SK-N-SH (cell line): ENCODE measurements around the gene RBP5. TPM values are rescaled to one million over a fixed set of nuclear protein-coding genes. Genes with fewer than 3 reads are reported as not detected.

Source experiments
- CTCF ChIA-PET: fragments of 300-600, 350-600 bp; formaldehyde crosslinking; extraction: SDS; loops from one replicate; lab custom pipeline; 2021; lab: Yijun Ruan, JAX
- POLR2A ChIA-PET: fragments of 350-600 bp; sonication (Branson Sonifier 250); formaldehyde crosslinking; extraction: SDS; loops from one replicate; lab custom pipeline; 2020; ENCODE audit warnings: antibody characterized with exemption, inconsistent platforms; lab: Yijun Ruan, JAX
- DNase-seq: peaks from one replicate; pipeline ENCODE4 v3.0.0; 2012
- H2AFZ ChIP-seq: fragments of 200-600 bp; sonication (generic); 2 replicates; pipeline ENCODE4 v1.8.1; 2016; ENCODE audit warnings: antibody characterized with exemption, mild to moderate bottlenecking, low read depth
- H3F3A ChIP-seq: fragments of 200-600 bp; sonication (generic); replicated peaks from 2 replicates; pipeline ENCODE3; 2016; ENCODE audit warnings: antibody characterized with exemption, mild to moderate bottlenecking; ENCODE audit not compliant: insufficient read depth
- H3K27ac ChIP-seq, 2 experiments: fragments of 200-500 bp in 1 of 2; fragments of 200-600 bp in 1 of 2; sonication (Bioruptor generic) in 1 of 2; sonication (generic), shearing (Covaris generic) in 1 of 2; 2 replicates each; pipeline versions ENCODE4 v1.5.1 to v1.6.1; 2014 to 2016; ENCODE audit warnings: low read depth in 2 of 2, inconsistent platforms in 1 of 2, low read length in 1 of 2, mild to moderate bottlenecking in 1 of 2, mixed read lengths in 1 of 2
- H3K27me3 ChIP-seq: fragments of 200-600 bp; sonication (generic), shearing (Covaris generic); 2 replicates; pipeline ENCODE4 v1.6.1; 2016; ENCODE audit warnings: mixed run types; ENCODE audit not compliant: insufficient read depth
- H3K36me3 ChIP-seq, 2 experiments: fragments of 200-500 bp in 1 of 2; fragments of 200-600 bp in 1 of 2; sonication (Bioruptor generic) in 1 of 2; sonication (generic) in 1 of 2; replicated peaks in 1 of 2; 2 replicates each; pipeline versions ENCODE3 to v1.5.1; 2014 to 2016; ENCODE audit warnings: low read length in 1 of 2, mild to moderate bottlenecking in 1 of 2; ENCODE audit not compliant: insufficient read depth in 2 of 2, control insufficient read depth in 1 of 2
- H3K4me1 ChIP-seq, 2 experiments: fragments of 200-500 bp in 1 of 2; fragments of 200-600 bp in 1 of 2; sonication (Bioruptor generic) in 1 of 2; sonication (generic), shearing (Covaris generic) in 1 of 2; 2 replicates each; pipeline versions ENCODE4 v1.5.1 to v1.6.1; 2014 to 2016; ENCODE audit warnings: low read depth in 1 of 2, low read length in 1 of 2, mixed run types in 1 of 2; ENCODE audit not compliant: insufficient read depth in 2 of 2, control insufficient read depth in 1 of 2
- H3K4me2 ChIP-seq: fragments of 200-600 bp; sonication (generic), shearing (Covaris generic); 2 replicates; pipeline ENCODE4 v1.6.1; 2017; ENCODE audit warnings: mixed run types
- H3K4me3 ChIP-seq, 2 experiments: fragments of 200-500 bp in 1 of 2; fragments of 200-600 bp in 1 of 2; sonication (Bioruptor generic) in 1 of 2; sonication (generic), shearing (Covaris generic) in 1 of 2; 2 replicates each; pipeline versions ENCODE4 v1.5.1 to v1.8.1; 2014 to 2016; ENCODE audit warnings: low read depth in 2 of 2, inconsistent platforms in 1 of 2, low read length in 1 of 2, mild to moderate bottlenecking in 1 of 2, mixed read lengths in 1 of 2, moderate library complexity in 1 of 2
- H3K79me2 ChIP-seq: fragments of 200-600 bp; sonication (generic); 2 replicates; pipeline ENCODE4 v1.8.1; 2017; ENCODE audit warnings: mild to moderate bottlenecking; ENCODE audit not compliant: insufficient read depth
- H3K9ac ChIP-seq: fragments of 200-600 bp; sonication (generic); 2 replicates; pipeline ENCODE4 v1.6.1; 2017; ENCODE audit warnings: mixed run types
- H3K9me2 ChIP-seq: fragments of 200-600 bp; sonication (generic); 2 replicates; pipeline ENCODE4 v1.6.1; 2017; ENCODE audit warnings: mixed run types
- H3K9me3 ChIP-seq: fragments of 200-600 bp; sonication (generic); 2 replicates; pipeline ENCODE4 v1.6.1; 2017; ENCODE audit warnings: mixed run types, mild to moderate bottlenecking, moderate library complexity
- H4K20me1 ChIP-seq: fragments of 200-600 bp; sonication (generic); 2 replicates; pipeline ENCODE4 v1.6.1; 2017; ENCODE audit warnings: mild to moderate bottlenecking, mixed run types; ENCODE audit not compliant: insufficient read depth
- CHD2 ChIP-seq: fragments of 150-350 bp; IDR thresholded peaks from 2 replicates; pipeline ENCODE4 v1.6.1; 2018; ENCODE audit warnings: low read length; ENCODE audit not compliant: partially characterized antibody
- EZH2phosphoT487 ChIP-seq: fragments of 200-600 bp; sonication (generic); IDR thresholded peaks from 2 replicates; pipeline ENCODE4 v1.6.1; 2017; ENCODE audit warnings: low read depth, mixed run types, mild to moderate bottlenecking, antibody characterized with exemption, moderate library complexity, borderline replicate concordance
- FOSL2 ChIP-seq: IDR thresholded peaks from 2 replicates; pipeline ENCODE4 v1.4.0; 2012; ENCODE audit warnings: low read depth, mild to moderate bottlenecking, moderate library complexity, borderline replicate concordance
- MAX ChIP-seq: IDR thresholded peaks from 2 replicates; pipeline ENCODE4 v1.4.0; 2012; ENCODE audit warnings: low read depth
- MXI1 ChIP-seq: IDR thresholded peaks from 2 replicates; pipeline ENCODE4 v1.6.1; 2012; ENCODE audit warnings: mild to moderate bottlenecking, low read depth, low read length, improper control_type of control experiment
- NRF1 ChIP-seq: IDR thresholded peaks from 2 replicates; pipeline ENCODE4 v1.6.1; 2012; ENCODE audit warnings: low read depth, mild to moderate bottlenecking, low read length
- RFX5 ChIP-seq: IDR thresholded peaks from 2 replicates; pipeline ENCODE4 v1.6.1; 2012; ENCODE audit warnings: mild to moderate bottlenecking, improper control_type of control experiment, low read length
- RXRA ChIP-seq: IDR thresholded peaks from 2 replicates; pipeline ENCODE4 v1.4.0; 2012; ENCODE audit warnings: low read depth, mild to moderate bottlenecking, borderline replicate concordance
- WGBS: methylation state at CpG from one replicate; pipeline ENCODE4 v1.1.6; 2017; ENCODE audit warnings: low lambda C conversion rate; 5-methylcytosine and 5-hydroxymethylcytosine counted together
- polyA plus RNA-seq, 3 experiments: library from polyadenylated mRNA; depleted of rRNA; stranded (reverse); fragments of >200 nt; gene quantifications; 2 replicates each; pipeline ENCODE4 v1.2.3, GENCODE V29; 2012
- TF ChIP-seq, protein P1 (sequence below): IDR thresholded peaks from 2 replicates; pipeline ENCODE4; 2012
- TF ChIP-seq, protein P2 (sequence below): fragments of 150-350 bp; IDR thresholded peaks from 2 replicates; pipeline ENCODE4 v1.6.1; 2017; ENCODE audit warnings: antibody characterized with exemption, low read length, low read depth, borderline replicate concordance
- TF ChIP-seq, protein P3 (sequence below): fragments of 150-350 bp; IDR thresholded peaks from 2 replicates; pipeline ENCODE4 v1.6.1; 2016; ENCODE audit warnings: mild to moderate bottlenecking, low read depth, low read length

The RBP5 gene
- polyA plus RNA-seq, 1 of the 3 experiments (the other 2 are of a cell fraction) = 0.12 TPM

DNA sequence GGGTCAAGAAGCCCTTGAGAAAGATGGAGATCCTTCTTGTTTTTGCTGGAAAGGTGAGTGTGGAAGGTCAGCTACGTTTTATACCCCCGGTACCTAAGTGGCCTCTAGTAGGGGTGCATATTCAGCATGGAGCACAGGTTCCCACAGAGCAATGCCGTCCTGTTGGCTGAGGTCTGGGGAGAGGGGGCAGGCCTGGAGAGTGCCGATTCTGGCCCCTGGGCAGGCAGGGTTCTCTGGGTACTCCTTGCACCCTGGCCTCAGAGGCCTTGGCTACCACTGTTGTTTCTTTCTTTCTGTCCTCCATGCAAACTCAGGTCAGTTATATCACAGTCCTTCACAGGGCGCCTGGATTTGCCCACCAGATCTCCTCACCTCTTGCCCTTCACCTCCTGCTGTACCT is 8.5 kb downstream of the RBP5 start:
- POLR2A ChIA-PET = no interaction called here

DNA sequence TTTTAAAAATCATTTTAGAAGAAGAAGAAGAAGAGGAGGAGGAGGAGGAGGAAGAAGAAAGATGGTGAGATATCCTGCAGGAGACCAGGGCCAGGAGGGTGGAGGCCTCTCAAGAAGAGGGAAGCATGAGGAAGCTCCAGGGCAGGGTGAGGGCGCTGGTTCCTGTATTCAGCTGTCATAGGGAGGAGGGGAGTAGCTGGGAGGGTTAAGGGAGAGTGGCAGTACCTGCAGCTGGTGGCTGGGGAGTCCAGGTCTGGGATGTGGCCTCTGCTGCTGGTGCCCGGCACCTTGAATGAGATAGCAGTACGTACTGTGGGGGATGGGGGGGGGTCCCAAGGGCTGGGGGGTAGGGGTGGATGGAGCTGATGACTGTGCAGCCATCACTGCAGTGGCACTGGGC is 9.8 kb downstream of the RBP5 start:
- WGBS = 39% methylated on average over 1 of the region's 3 CpGs
- no peak overlapping the region for H3K4me3 ChIP-seq
- ChIA-PET CTCF (interaction anchor here (1.0 kb wide), 1 partner anchor 69 kb away, joined by 3 read pairs; no protein-coding TSS in a partner anchor), POLR2A (no interaction called here)
- no peaks in the 10 kb centered on the region for H4K20me1 ChIP-seq
- TF ChIP-seq NRF1 (no peak), RFX5 (no peak), FOSL2 (no peak), MAX (no peak), RXRA (no peak), CHD2 (no peak), EZH2phosphoT487 (no peak), MXI1 (no peak)
- TF ChIP-seq, protein P1, sequence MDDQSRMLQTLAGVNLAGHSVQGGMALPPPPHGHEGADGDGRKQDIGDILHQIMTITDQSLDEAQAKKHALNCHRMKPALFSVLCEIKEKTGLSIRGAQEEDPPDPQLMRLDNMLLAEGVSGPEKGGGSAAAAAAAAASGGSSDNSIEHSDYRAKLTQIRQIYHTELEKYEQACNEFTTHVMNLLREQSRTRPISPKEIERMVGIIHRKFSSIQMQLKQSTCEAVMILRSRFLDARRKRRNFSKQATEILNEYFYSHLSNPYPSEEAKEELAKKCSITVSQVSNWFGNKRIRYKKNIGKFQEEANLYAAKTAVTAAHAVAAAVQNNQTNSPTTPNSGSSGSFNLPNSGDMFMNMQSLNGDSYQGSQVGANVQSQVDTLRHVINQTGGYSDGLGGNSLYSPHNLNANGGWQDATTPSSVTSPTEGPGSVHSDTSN = no peak
- TF ChIP-seq, protein P2, sequence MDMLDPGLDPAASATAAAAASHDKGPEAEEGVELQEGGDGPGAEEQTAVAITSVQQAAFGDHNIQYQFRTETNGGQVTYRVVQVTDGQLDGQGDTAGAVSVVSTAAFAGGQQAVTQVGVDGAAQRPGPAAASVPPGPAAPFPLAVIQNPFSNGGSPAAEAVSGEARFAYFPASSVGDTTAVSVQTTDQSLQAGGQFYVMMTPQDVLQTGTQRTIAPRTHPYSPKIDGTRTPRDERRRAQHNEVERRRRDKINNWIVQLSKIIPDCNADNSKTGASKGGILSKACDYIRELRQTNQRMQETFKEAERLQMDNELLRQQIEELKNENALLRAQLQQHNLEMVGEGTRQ = no peak
- TF ChIP-seq, protein P3, sequence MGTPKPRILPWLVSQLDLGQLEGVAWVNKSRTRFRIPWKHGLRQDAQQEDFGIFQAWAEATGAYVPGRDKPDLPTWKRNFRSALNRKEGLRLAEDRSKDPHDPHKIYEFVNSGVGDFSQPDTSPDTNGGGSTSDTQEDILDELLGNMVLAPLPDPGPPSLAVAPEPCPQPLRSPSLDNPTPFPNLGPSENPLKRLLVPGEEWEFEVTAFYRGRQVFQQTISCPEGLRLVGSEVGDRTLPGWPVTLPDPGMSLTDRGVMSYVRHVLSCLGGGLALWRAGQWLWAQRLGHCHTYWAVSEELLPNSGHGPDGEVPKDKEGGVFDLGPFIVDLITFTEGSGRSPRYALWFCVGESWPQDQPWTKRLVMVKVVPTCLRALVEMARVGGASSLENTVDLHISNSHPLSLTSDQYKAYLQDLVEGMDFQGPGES = no peak
- no peaks in the 10 kb centered on the region for H3K79me2 ChIP-seq
- H3K4me2 ChIP-seq = no peak overlapping the region
- no peak overlapping the region for H2AFZ ChIP-seq
- H3K36me3 ChIP-seq = no peaks in the 10 kb centered on the region
- H3K9ac ChIP-seq = no peak overlapping the region
- peaks cover 10% of the 10 kb centered on the region; the same call in 1 of the 2 replicates for H3K27me3 ChIP-seq
- DNase-seq = no peak
- H3K9me2 ChIP-seq = no peaks in the 10 kb centered on the region
- H3F3A ChIP-seq = no peaks in the 10 kb centered on the region
- no peaks in the 10 kb centered on the region for H3K9me3 ChIP-seq
- H3K4me1 ChIP-seq = no peaks in the 10 kb centered on the region; a peak in 1 of 4 replicates
- no peak overlapping the region for H3K27ac ChIP-seq

More for the DNA sequence above, 8.5 kb downstream of the RBP5 start:
- Histone ChIP-seq H3K9ac (no peak overlapping the region), H3K79me2 (no peaks in the 10 kb centered on the region), H3K27me3 (peaks cover 10% of the 10 kb centered on the region; the same call in 1 of the 2 replicates), H3K36me3 (no peaks in the 10 kb centered on the region), H3F3A (no peaks in the 10 kb centered on the region), H3K4me1 (no peaks in the 10 kb centered on the region), H3K9me3 (no peaks in the 10 kb centered on the region), H3K4me3 (no peak overlapping the region), H3K4me2 (no peak overlapping the region), H4K20me1 (no peaks in the 10 kb centered on the region), H3K27ac (no peak overlapping the region), H3K9me2 (no peaks in the 10 kb centered on the region), H2AFZ (no peak overlapping the region)
- CTCF ChIA-PET = no interaction called here
- no peak for DNase-seq
- WGBS = 80% methylated on average over 5 of the region's 5 CpGs
- TF ChIP-seq MXI1 = no peak
